HFFc6 (cell line): ENCODE data around the gene IL10. TPM values are rescaled to one million over a fixed set of nuclear protein-coding genes. Genes with fewer than 3 reads are reported as not detected.

ENCODE experiments used
- DNase-seq: peaks from one replicate; pipeline ENCODE4 v3.0.0-alpha.2; 2018
- H3K27ac Mint-ChIP-seq: 2 replicates; pipeline ENCODE4 v1.8.0; 2020; ENCODE audit warnings: mild to moderate bottlenecking, mixed read lengths
- H3K27me3 Mint-ChIP-seq: 2 replicates; pipeline ENCODE4 v1.8.0; 2021; ENCODE audit warnings: mild to moderate bottlenecking, moderate library complexity, mixed read lengths; ENCODE audit not compliant: insufficient read depth
- H3K36me3 Mint-ChIP-seq: 2 replicates; pipeline ENCODE4 v1.8.0; 2021; ENCODE audit warnings: low read depth, mixed read lengths
- H3K4me1 Mint-ChIP-seq: 2 replicates; pipeline ENCODE4 v1.8.0; 2020; ENCODE audit warnings: low read depth, mixed read lengths
- H3K4me3 Mint-ChIP-seq: 2 replicates; pipeline ENCODE4 v1.8.0; 2020; ENCODE audit warnings: mild to moderate bottlenecking, moderate library complexity, mixed read lengths
- H3K9me3 Mint-ChIP-seq: 2 replicates; pipeline ENCODE4 v1.8.0; 2020; ENCODE audit warnings: mild to moderate bottlenecking, mixed read lengths
- total RNA-seq, 6 experiments: library from RNA; stranded (reverse); fragmentation: NEBNext Ultra II Directional; extraction: Animal tissue kit (Norgen Biotek cat#: 25700); gene quantifications; 2 replicates in 1 of 6; 3 replicates in 5 of 6; pipeline ENCODE4 v1.2.3, GENCODE V29; 2021
- TF ChIP-seq, protein P1 (sequence below): fragments of 200-600 bp; sonication (generic); IDR thresholded peaks from 2 replicates; pipeline ENCODE4 v1.5.0; 2021; ENCODE audit warnings: antibody characterized with exemption, mild to moderate bottlenecking

The IL10 gene
- total RNA-seq, 6 experiments from 2014 or later: not detected

DNA sequence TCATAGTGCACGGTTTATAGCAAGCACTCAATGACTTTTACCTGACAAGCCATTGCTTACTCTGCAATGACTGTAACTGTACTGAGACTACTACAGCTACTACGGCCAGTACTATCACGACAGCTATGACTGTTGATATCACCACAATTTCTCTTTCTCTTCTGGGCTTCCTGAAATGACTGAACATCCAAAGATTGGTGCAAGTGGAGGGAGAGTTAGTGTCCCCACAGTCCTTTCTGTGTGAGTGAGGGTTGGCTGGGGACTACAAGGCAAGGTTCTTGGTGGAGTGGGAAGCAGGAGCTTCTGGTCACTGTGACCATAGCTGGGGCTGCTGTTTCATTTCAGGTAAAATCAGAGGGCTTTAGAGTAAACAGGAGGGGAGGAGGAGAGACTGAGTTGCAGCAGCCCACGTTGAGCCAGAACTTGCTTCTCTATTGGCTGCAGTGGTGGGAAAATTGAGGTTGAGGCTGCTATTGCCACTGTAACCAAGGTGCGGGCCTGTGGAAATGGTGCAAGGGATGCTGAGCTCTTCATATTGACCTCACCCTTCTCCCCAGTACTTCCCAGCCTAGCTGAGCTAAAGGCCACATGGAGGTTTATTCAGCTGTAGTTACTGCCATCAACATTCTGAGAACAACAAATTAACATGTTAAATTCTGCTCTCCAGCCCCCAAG is 14.1 kb upstream of the IL10 start:
- Mint-ChIP-seq H3K36me3 (no peaks in the 10 kb centered on the region), H3K4me3 (no peak overlapping the region), H3K27me3 (peaks cover 4% of the 10 kb centered on the region), H3K4me1 (peaks cover 9% of the 10 kb centered on the region), H3K27ac (no peak overlapping the region), H3K9me3 (no peaks in the 10 kb centered on the region)
- DNase-seq: no peak
- TF ChIP-seq, protein P1, sequence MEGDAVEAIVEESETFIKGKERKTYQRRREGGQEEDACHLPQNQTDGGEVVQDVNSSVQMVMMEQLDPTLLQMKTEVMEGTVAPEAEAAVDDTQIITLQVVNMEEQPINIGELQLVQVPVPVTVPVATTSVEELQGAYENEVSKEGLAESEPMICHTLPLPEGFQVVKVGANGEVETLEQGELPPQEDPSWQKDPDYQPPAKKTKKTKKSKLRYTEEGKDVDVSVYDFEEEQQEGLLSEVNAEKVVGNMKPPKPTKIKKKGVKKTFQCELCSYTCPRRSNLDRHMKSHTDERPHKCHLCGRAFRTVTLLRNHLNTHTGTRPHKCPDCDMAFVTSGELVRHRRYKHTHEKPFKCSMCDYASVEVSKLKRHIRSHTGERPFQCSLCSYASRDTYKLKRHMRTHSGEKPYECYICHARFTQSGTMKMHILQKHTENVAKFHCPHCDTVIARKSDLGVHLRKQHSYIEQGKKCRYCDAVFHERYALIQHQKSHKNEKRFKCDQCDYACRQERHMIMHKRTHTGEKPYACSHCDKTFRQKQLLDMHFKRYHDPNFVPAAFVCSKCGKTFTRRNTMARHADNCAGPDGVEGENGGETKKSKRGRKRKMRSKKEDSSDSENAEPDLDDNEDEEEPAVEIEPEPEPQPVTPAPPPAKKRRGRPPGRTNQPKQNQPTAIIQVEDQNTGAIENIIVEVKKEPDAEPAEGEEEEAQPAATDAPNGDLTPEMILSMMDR: no peak

DNA sequence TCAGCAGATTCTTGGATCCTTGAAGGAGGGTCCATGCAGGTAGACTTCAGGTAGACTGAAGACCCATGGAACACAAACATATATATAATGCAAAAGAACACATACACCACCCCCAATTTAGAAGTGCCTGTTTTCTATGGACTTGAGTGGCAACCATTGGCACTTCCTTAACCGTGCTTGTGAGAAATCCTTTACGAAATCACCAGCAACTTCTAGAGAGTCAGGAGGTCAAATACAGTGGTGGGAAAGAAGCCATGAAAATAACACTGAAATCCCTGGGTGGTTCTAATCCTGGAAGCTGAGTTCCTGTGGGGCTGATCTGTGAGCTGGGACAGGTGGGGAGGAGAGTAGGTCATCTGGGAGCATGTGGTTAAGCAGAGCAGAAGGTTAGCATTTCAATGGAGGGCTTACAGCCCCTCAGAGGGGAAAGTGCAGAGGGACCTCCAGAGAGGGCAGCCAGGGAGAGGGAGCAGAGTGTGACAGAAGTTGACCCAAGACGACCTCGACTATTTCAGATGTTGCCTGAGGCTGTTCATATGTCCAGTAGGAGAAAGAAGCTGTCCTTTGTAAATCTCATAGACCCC is 13.0 kb upstream of the IL10 start:
- Mint-ChIP-seq H3K27ac (no peak overlapping the region), H3K36me3 (no peaks in the 10 kb centered on the region), H3K4me1 (no peaks in the 10 kb centered on the region; the same call in 1 of the 2 replicates), H3K27me3 (peaks cover 4% of the 10 kb centered on the region), H3K9me3 (no peaks in the 10 kb centered on the region), H3K4me3 (no peak overlapping the region)
- TF ChIP-seq, protein P1: no peak
- DNase-seq: no peak

DNA sequence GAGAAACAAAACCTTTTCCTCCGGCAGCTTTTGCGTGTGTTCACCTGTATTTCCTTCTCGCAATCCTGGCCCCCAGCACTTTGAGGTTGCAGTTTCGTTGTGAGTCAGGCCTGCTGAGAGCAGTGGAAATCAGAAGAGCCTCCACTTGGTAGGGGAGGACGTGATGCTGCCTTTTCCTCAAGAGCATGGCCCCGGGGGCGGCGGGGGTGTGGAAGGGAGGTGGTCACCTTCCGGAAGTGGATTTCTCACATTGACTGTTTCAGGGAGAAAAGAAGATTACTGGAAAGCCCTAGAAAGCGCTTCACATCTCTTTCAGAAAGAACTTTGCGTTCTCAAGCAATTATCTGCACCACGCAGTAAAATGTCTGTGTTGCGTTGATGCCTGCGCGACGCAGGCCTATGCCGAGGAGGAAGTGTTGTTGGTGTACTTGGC is 12.2 kb upstream of the IL10 start:
- DNase-seq: no peak
- no peaks in the 10 kb centered on the region for H3K9me3 Mint-ChIP-seq
- no peaks in the 10 kb centered on the region; the same call in 1 of the 2 replicates for H3K4me1 Mint-ChIP-seq
- H3K36me3 Mint-ChIP-seq: no peaks in the 10 kb centered on the region
- peaks cover 4% of the 10 kb centered on the region for H3K27me3 Mint-ChIP-seq
- TF ChIP-seq, protein P1: no peak
- H3K4me3 Mint-ChIP-seq: no peak overlapping the region
- no peak overlapping the region for H3K27ac Mint-ChIP-seq

DNA sequence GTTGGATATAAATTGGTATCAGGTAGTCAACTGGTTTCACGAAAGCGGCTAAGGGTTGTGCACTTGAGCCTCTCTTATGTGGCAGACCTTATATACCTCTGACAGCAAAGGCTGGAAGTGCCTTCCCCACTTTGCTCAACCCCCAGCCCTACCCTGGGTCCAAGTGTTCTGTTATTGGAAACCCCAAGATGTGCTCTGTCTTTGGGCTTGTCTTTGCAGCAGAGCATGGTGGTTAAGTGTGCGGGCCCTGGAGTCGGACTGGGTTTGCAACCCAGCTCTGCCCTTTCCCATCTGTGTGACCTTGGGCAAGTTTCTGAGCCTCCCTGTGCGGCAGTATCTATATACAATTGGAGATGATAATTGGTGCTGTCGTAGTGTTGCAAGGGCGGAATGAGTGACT is 11.2 kb upstream of the IL10 start:
- no peak overlapping the region for H3K4me3 Mint-ChIP-seq
- TF ChIP-seq, protein P1: no peak
- no peaks in the 10 kb centered on the region for H3K9me3 Mint-ChIP-seq
- no peaks in the 10 kb centered on the region for H3K36me3 Mint-ChIP-seq
- no peak overlapping the region for H3K27ac Mint-ChIP-seq
- no peaks in the 10 kb centered on the region; the same call in 1 of the 2 replicates for H3K4me1 Mint-ChIP-seq
- H3K27me3 Mint-ChIP-seq: peaks cover 4% of the 10 kb centered on the region
- no peak for DNase-seq

DNA sequence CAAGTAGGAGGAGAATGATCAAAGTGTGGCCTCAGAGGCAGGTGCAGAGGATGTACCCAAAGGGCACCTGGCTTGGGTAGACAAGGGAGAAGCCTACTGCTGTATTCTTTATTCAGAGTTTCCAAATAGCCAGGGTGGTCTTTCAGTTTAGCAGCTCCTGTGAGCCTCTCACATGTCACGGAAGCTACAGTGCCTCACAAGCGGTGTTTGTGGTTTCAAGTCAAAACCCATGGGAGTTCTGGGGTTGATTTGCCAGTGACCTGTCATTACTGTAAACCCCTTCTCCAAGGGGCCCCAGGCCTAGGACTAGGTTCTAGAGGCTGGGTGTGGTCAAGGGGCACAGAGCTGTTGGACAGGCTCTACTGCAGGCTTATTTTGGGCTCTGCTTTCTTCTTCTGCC is 10.2 kb upstream of the IL10 start:
- Mint-ChIP-seq H3K4me3 (no peak overlapping the region), H3K27me3 (peaks cover 4% of the 10 kb centered on the region), H3K36me3 (no peaks in the 10 kb centered on the region), H3K4me1 (no peaks in the 10 kb centered on the region), H3K9me3 (no peaks in the 10 kb centered on the region), H3K27ac (no peak overlapping the region)
- no peak for DNase-seq
- TF ChIP-seq, protein P1: no peak
